HG02610 (cell line): ENCODE measurements around the gene PLEKHM1.
"Not testable (repeated sequence)": the region's sequence is repeated elsewhere in the genome, so short reads cannot be mapped to it uniquely, and the experiment has no call there.

Source experiments
- ATAC-seq: cut with Tn5 transposase; IDR thresholded peaks from one replicate; pipeline ENCODE4 v1.9.1; 2021; ENCODE audit warnings: mild to moderate bottlenecking, moderate library complexity; ENCODE audit not compliant: unreplicated experiment

Gene PLEKHM1

GRCh38 chr17:45443371-45444260, 46.9 kb downstream of the PLEKHM1 start:
- ATAC-seq, result not testable (repeated sequence)

DNA sequence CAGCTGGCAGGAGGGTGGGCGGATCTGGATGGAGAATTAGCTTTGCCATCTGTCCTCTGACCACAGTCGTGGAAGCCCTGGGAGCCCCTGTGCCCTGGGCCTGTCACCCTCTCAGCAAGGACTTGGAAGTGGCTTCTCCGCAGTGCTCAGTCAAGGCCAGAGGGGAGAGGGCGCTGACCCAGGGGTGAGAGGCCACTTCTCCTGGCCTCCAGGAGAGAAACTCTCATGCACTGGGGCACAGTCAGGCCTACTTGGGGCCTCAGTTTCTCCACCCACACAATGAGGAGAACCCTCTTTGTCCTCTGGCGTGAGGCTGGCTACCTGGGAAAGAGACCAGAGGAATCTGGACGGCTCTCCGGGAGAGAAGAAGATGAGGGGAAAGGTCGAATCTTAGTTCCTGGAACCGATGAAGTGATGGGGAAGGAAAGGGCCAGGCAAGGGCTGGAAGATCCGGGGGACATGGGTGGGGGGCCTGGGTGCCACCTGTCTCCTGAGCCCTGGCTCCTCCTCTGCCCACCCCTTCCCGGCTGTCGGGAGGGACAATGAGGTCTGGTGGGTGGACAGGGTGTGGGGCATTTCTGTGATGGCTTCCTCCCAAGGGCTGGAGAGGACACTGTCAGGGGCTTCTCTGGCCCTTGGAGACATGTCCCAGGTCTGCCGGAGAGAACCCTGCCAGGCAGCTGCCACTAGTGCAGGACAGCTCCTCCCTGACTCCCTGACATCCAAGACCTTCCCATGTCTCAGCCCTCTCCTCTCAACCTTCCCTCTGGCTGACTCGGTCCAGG, 48.8 kb downstream of the PLEKHM1 start:
- no peak for ATAC-seq

DNA sequence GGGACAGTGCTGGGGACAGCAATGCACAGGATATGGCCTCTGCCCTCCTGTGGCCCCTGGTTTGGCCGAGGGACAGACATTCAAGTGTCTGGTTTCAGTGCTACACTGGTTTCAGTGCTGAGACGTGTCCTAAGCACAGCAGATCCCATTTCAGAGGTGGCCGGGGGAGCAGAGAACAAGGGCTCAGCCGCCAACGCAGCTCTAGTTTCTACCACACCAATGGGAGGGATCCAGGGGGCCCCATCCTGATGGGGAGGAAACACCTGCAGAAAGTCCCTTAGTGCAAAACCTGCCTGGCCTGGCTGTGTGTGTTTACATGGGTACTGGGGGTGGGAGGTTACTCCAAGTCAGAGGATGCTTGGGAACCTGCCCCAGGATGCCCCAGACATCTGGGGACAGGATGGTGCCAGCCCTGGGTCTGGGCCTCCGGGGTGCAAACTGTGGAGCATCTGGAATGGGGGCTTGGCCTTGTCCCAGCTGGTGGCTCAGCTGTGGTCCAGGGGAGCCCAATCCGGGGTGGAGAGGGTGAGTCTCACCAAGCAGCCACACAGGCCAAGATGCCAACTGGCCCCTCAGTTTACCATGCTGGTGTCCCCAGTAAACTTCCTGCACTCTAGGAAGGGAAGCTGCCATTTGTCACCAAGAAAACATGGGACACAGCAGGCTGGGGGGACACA, 49.5 kb downstream of the PLEKHM1 start:
- peak; percentile 42 for ATAC-seq

- no peak for ATAC-seq
Measured at GRCh38 chr17:45440161-45440778, 50.3 kb downstream of the PLEKHM1 start.

DNA sequence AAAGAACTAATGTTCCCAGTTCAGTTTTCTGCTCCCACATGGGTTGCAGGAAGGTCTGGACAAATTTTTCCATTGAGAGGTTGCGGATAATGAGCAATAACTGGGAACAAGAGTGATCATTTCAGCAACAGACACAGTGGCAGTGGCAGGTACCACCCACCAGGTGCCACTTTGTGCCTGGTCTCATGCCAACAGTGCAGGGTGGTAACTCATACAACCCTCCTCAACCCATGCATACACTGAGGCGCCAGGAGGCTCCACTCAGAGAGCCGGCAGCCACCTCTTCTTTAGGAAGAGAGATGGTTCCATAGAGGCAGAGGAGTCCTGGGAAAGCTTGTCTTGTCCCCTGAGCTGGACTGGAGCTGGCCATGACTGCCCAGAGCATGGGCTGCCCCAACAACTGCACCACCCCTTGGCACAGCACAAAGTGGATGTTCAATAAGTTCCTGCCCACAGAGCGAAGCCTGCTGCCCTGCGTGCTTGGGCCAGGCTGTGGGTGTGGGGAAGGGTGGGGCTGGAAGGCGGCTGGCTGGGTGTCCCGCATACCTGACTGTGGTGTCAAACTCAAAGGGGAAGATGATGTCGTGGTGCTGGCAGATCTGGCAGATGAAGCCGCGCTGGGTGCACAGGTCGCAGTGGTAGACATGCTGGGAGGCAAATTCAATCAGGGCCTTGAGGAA, 51.5 kb downstream of the PLEKHM1 start:
- no peak for ATAC-seq

- no peak for ATAC-seq
Measured at GRCh38 chr17:45437465-45438283, 52.8 kb downstream of the PLEKHM1 start.

- no peak for ATAC-seq
Measured at GRCh38 chr17:45436625-45437464, 53.7 kb downstream of the PLEKHM1 start.

DNA sequence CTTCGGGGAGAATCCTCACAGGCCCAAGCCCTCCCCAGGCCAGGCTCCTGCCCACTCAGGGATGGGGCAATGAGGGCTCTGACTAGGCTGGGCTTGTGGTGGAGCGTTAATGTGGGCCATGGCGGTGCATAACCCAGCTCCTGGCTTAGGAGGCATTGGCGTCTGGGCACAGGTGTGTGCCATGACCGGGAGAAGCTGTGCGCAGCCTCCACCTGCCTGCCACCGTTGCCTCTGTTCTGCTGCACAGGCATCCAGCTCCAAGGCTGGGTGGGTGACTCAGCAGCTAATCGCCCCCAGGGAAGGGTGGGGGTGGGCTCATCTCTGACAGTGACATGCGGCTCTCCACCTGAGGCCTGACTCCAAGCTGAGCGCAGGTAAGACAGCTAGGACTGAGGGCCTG, 54.4 kb downstream of the PLEKHM1 start:
- no peak for ATAC-seq

GRCh38 chr17:45435481-45435880, 55.0 kb downstream of the PLEKHM1 start:
- no peak for ATAC-seq

- no peak for ATAC-seq
Measured at GRCh38 chr17:45433159-45433535, 57.4 kb downstream of the PLEKHM1 start.

DNA sequence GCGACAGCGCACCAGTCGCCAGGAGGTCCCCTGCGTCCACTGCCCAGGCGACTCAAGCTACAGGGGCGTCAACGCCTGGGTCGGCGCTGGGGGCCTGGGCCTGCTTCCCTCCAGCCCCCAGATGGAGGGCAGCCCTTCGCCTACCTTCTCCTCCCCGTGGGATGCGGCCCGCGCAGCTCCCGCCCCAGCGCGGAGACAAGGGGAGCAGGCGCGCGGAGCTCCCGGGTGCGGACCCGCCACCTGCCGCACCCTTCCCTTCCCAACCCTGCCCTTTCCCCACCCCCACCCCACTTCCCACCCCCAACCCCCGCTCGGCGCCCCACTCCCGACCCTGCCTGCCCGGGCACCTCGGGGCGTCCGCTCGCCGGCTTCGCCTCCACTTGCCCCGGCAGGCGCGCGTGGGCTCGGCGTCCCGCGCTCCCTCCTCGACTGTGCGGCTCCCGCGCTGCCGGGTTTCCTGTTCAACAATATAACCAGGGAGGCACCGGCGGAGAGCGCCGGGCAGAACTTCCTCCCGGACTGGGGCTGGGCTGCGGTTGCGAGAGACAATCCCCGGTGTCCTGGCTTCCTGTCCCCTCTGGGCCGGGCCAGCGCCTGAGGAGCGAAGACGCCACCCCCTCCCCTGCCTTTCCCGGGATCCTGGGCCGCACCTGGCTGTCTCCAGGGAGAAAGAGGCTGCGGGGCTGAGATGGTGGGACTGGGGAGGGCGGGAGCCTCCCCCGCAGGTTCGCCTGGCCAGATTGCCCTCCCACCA, 57.9 kb downstream of the PLEKHM1 start, which contains the start of gene ARHGAP27:
Gene ARHGAP27, minus strand, starts transcription at position 466 of the 754 bp plus-strand sequence. CDS start 2,591 bp downstream, outside the sequence.
- no peak for ATAC-seq

DNA sequence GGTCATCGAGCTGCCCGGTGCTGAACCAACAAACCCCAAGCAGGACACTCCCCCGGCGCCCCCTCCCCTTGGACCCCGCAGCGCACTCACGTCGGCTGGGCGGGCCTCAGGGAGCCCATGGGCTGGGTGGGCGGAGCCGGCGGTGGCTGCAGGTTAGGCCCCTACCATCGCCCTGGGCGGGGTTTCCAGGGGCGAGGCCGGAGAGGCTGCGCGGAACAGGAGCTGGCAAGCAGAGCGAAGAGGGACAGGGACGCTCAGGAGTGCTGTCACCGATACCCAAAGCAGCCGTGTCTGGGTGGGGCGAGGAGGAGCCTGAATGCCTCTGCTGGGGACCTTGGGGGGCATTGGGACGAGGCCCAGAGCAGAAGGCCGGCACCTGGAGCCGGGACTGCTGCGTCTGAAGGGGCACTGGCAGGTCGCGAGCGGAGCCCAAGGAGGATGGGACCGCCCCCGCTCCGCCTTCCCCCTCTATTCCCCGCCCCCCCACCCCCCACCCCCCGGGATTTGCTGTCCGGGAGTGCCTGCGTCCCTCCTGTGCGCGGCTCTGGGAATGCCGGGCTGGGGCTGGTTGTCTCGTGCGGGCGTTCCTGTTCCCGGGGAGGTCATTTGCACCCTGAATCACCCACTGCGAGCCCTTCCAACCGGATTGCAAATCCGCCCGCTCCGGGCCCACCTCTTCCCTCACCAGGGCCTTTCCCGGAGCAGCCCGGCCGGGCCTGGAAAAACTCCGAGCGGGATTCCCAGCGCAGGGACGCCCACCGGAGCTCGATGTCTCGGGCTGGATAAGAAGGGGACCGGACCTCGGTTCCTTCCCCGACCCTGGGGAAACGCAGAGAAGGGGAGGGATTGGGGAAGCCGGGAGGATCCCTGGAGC, 58.8 kb downstream of the PLEKHM1 start:
- ATAC-seq, result peak; percentile 51

DNA sequence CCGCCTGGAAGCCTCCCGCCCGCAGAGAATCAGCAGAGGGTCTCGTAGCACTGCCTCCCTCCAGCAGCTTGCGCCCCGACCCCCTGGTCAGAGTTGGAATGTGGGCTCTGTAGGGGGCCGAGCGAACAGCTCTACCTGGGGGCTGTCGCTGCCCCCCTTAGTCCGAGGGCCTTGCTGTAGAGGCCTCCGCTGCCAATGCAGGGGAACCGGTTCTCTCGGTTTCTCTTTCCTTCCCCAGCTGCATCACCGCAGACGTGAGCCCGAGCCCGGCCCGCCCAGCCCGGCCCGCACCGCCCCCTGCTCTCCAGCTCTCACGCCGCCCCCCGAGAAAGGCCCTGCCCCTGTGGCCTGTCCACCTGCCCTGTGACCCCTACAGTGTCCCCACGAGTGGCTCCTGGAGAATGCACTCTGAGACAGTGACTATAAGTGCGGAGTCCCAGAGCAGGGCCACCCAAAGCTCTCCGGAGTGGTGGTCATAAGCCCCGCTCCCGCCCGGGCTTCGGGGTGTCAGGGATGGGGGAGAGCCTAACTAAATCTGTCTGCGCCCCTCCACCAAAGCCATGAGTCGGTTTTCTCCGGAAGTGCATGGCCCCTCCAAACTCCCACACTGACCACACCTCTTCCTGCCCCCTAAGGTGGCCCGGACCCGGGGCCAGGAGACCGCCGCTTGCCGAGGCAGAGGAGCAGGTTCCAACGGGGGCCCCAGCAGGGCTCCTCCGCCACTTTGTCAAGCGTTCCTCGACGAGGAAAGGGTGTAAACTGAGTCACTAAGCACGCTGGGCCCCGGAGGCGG, 59.6 kb downstream of the PLEKHM1 start:
- ATAC-seq, result peak; percentile 7

DNA sequence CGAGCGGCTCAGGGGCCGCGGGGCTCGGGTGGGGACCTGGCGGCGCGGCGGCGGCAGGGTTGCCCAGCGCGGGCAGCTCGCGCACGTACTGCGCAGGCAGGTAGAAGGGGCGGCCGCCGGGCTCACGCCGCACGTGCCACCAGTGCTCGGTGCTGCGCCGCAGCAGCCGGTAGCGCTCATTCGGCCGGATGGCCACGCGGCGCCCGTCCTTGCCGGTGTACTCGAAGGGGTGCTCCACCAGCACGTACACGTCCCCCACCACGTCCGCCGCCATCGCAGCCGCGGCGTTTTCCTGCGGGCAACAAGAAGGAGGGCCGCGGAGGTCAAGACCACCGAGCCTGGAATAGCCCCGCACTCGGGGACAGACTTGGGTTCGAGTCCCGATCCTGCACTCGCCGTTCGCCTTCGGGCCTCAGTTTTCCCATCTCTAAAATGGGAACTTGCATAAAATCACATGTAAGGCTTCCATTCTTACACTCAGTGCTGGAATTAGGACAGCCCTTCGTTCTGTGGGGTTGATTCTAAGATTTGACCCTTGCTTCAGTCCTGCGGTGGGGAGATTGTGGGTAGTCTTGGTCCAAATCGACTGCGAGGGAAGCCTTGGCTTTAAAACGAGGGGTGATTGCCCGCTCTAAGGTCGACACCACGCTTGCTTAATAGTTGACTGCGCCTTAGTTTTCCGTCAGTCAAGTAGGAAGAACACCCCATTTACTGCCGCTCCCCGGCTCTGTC, 60.3 kb downstream of the PLEKHM1 start:
- no peak for ATAC-seq

DNA sequence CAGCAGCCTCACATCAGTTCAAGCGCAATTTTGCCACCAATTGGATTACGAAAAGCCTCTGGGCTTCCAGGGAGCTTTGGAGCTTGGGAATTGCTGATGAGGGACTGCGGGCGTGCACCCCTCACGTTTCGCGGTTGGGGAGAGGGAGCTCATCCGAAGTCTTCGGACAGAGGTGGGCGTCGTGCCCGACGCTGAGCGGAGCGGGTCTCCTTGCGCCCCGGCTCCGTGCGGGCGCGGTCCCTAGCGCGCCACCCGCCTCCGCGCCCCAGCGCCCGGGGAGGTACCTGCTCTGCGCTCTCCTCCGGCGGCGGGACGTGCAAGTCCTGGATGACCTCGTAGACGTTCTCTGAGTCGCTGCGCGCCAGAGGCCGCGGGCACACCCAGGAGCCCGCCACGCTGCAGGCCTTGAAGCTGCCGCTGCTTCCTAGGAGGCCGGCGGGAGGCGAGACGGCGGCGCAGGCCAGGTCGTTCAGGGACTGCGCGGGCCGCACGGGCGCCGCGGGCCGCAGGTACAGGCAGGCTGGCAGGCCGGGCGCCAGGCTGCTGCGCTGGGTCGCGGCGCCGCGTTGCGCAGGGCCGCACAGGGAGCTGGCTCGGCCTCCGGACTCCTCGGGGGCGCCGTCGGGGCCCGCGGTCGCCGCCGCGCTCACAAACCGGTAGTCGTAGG, 61.0 kb downstream of the PLEKHM1 start:
- no peak for ATAC-seq
